IMR-90 (cell line): ENCODE results near the gene NPBWR2.

Experiments used
- CTCF ChIP-seq: conservative IDR thresholded peaks from 2 replicates; pipeline ENCODE4 v1.5.1; 2012; ENCODE audit warnings: mild to moderate bottlenecking, low read depth, low read length, improper control_type of control experiment
- POLR2A ChIP-seq: IDR thresholded peaks from 2 replicates; pipeline ENCODE4 v1.6.1; 2012; ENCODE audit warnings: mild to moderate bottlenecking, low read depth, low read length

GRCh38 chr20:64153861-64154589, 46.7 kb upstream of the NPBWR2 start:
- no peak for TF ChIP-seq POLR2A
- TF ChIP-seq CTCF = no peak
